ENCODE measurements around the gene ADISSP. TPM values are rescaled to one million over a fixed set of nuclear protein-coding genes. Genes with fewer than 3 reads are reported as not detected.
A peak's percentile ranks its signal among the peaks of the same experiment; 100 is the strongest.

Gene ADISSP
- total RNA-seq, 4 donors from 2014 or later: 5.9 to 16.4 (median 9.6) TPM

- peaks cover 0 to 3% (median 2%) of the 10 kb centered on the region in 3 donors for H3K27me3 ChIP-seq
- TF ChIP-seq POLR2A (IDR thresholded peaks at IDR 0.05): no peak
- no peak for TF ChIP-seq CTCF (IDR thresholded peaks at IDR 0.05 in 4 of 5, conservative IDR thresholded peaks at IDR 0.05 in 1 of 5)
- intact Hi-C loops (cut with DNase I; ENCODE audit: low total_unique reads) (no loop called here), in situ Hi-C loops (cut with MboI; ENCODE audit: low sequenced_read_pairs in 4 of 4) (no loop called here)
- H3K9me3 ChIP-seq: no peaks in the 10 kb centered on the region
- no peaks in the 10 kb centered on the region for H3K4me1 ChIP-seq
- no peak overlapping the region for H3K27ac ChIP-seq
- DNase-seq (no peak), ATAC-seq (no peak)
- H3K36me3 ChIP-seq: no peaks in the 10 kb centered on the region
- no peak overlapping the region for H3K4me3 ChIP-seq
Observed at GRCh38 chr20:3720626-3721025, 46.9 kb downstream of the ADISSP start.

GRCh38 chr20:3720068-3720467 is 47.5 kb downstream of the ADISSP start:
- H3K9me3 ChIP-seq: no peaks in the 10 kb centered on the region
- no peak overlapping the region for H3K4me3 ChIP-seq
- H3K4me1 ChIP-seq: no peaks in the 10 kb centered on the region
- intact Hi-C loops (cut with DNase I; ENCODE audit: low total_unique reads) (no loop called here), in situ Hi-C loops (cut with MboI; ENCODE audit: low sequenced_read_pairs in 4 of 4) (no loop called here)
- no peak overlapping the region for H3K27ac ChIP-seq
- DNase-seq: no peak
- H3K36me3 ChIP-seq: no peaks in the 10 kb centered on the region
- peaks cover 0 to 3% (median 0%) of the 10 kb centered on the region in 3 donors for H3K27me3 ChIP-seq
- TF ChIP-seq CTCF (IDR thresholded peaks at IDR 0.05 in 4 of 5, conservative IDR thresholded peaks at IDR 0.05 in 1 of 5) (no peak), POLR2A (IDR thresholded peaks at IDR 0.05) (no peak)
- ATAC-seq: no peak

GRCh38 chr20:3719046-3719445 is 48.5 kb downstream of the ADISSP start:
- Histone ChIP-seq H3K27ac (no peak overlapping the region), H3K36me3 (no peaks in the 10 kb centered on the region), H3K4me3 (no peak overlapping the region), H3K27me3 (peaks cover 0 to 3% (median 0%) of the 10 kb centered on the region in 3 donors), H3K4me1 (no peaks in the 10 kb centered on the region), H3K9me3 (no peaks in the 10 kb centered on the region)
- in situ Hi-C loops (cut with MboI; ENCODE audit: low sequenced_read_pairs in 4 of 4) (loop anchor here in 2 of 4 donors (5.0 to 10.0 kb wide), 2 partner anchors 42 to 54 kb away; partner anchors contain the start of gene GFRA4 (in 1 of the 2)), intact Hi-C loops (cut with DNase I; ENCODE audit: low total_unique reads) (no loop called here)
- ATAC-seq (no peak), DNase-seq (no peak)
- TF ChIP-seq CTCF (IDR thresholded peaks at IDR 0.05 in 4 of 5, conservative IDR thresholded peaks at IDR 0.05 in 1 of 5) (no peak), POLR2A (IDR thresholded peaks at IDR 0.05) (no peak)

GRCh38 chr20:3716195-3716834 is 51.2 kb downstream of the ADISSP start:
- no peak for TF ChIP-seq POLR2A (IDR thresholded peaks at IDR 0.05)
- TF ChIP-seq CTCF (IDR thresholded peaks at IDR 0.05 in 4 of 5, conservative IDR thresholded peaks at IDR 0.05 in 1 of 5): peak in 4 of 5 experiments; percentile 16 to 64 (median 48)
- DNase-seq (no peak), ATAC-seq (no peak)
- in situ Hi-C loops (cut with MboI; ENCODE audit: low sequenced_read_pairs in 4 of 4) (loop anchor here in 2 of 4 donors (5.0 to 10.0 kb wide), 2 partner anchors 39 to 52 kb away; partner anchors contain the start of gene GFRA4 (in 1 of the 2)), intact Hi-C loops (cut with DNase I; ENCODE audit: low total_unique reads) (no loop called here)
- Histone ChIP-seq H3K9me3 (no peaks in the 10 kb centered on the region), H3K4me3 (no peak overlapping the region), H3K4me1 (no peaks in the 10 kb centered on the region), H3K27me3 (peaks cover 0 to 3% (median 0%) of the 10 kb centered on the region in 3 donors), H3K27ac (no peak overlapping the region), H3K36me3 (no peaks in the 10 kb centered on the region)
